Esophagus squamous epithelium (tissue), 4 donors: ENCODE measurements around the gene RAB40C.

Experiments used
- CTCF ChIP-seq, 6 experiments: fragments of 450-650 bp in 4 of 6; fragments of 200-600 bp in 2 of 6; sonication (generic) in 2 of 6; IDR thresholded peaks; one replicate each; pipeline ENCODE4 v1.5.1; 2016 to 2019; ENCODE audit warnings: antibody characterized with exemption in 6 of 6, mild to moderate bottlenecking in 4 of 6, moderate library complexity in 4 of 6
- POLR2A ChIP-seq, 4 donors: fragments of 450-650 bp; IDR thresholded peaks; one replicate each; pipeline ENCODE4 v1.6.1; 2017; ENCODE audit warnings: antibody characterized with exemption in 4 of 4, mild to moderate bottlenecking in 4 of 4, moderate library complexity in 3 of 4

- TF ChIP-seq CTCF (IDR thresholded peaks at IDR 0.05) (no peak), POLR2A (IDR thresholded peaks at IDR 0.05) (no peak)
Measured at GRCh38 chr16:659618-660017, 69.8 kb downstream of the RAB40C start.
